BLaER1 (cell line): ENCODE results near the gene DOCK7.

Experiments used
- H3K27ac ChIP-seq: shearing (Covaris generic); formaldehyde crosslinking; 2 replicates; pipeline ENCODE4 v1.8.1; 2022
- H3K27me3 ChIP-seq: shearing (Covaris generic); formaldehyde crosslinking; 2 replicates; pipeline ENCODE4 v1.8.1; 2022
- H3K36me3 ChIP-seq: shearing (Covaris generic); formaldehyde crosslinking; 2 replicates; pipeline ENCODE4 v1.8.1; 2022
- H3K4me1 ChIP-seq: shearing (Covaris generic); formaldehyde crosslinking; 2 replicates; pipeline ENCODE4 v1.8.1; 2022
- H3K4me2 ChIP-seq: shearing (Covaris generic); formaldehyde crosslinking; 2 replicates; pipeline ENCODE4 v1.8.1; 2022
- H3K4me3 ChIP-seq: shearing (Covaris generic); formaldehyde crosslinking; 2 replicates; pipeline ENCODE4 v1.8.1; 2022
- H3K9ac ChIP-seq: shearing (Covaris generic); formaldehyde crosslinking; 2 replicates; pipeline ENCODE4 v1.8.1; 2022
- H3K9me3 ChIP-seq: shearing (Covaris generic); formaldehyde crosslinking; 2 replicates; pipeline ENCODE4 v1.8.1; 2022
- H4K20me1 ChIP-seq: shearing (Covaris generic); formaldehyde crosslinking; 2 replicates; pipeline ENCODE4 v1.8.1; 2022
- Cebpa-rat ChIP-seq: shearing (Covaris generic); IDR thresholded peaks from 2 replicates; pipeline ENCODE4 v1.8.1; 2022

The DOCK7 gene

DNA sequence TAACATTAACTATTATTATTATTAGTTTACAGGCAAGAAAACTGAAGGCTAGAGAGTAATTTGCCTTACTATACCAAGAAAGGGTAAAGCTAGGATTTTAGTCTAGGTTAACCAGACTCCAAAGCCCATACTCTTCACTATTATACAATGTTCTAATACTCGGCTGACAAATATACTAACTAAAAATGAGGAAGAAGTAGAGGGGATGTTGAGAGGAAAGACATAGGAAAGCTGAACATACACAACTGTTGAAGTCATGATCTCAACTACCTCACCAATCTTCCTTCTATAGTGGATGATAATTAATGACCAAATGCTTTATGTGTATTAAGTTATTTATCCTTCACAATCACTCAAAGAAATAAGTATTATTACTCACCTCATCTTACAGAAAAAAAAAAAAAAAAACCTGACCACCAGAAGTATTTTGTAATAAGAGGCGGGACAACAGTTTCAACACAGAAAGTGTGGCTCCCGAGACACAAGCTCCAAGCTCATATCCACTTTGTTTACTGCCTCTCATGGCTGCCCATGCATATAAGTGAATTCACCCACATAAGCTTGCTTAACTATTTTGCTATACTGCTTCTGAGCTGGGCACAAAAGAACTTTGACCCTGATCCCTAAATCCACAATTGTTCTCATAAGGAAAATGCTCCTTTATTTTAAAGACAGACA is 173.3 kb downstream of the DOCK7 start:
- no peak for TF ChIP-seq Cebpa-rat
- no peak overlapping the region for H3K4me3 ChIP-seq
- peaks cover 10% of the 10 kb centered on the region for H3K4me1 ChIP-seq
- no peaks in the 10 kb centered on the region for H4K20me1 ChIP-seq
- no peak overlapping the region for H3K9ac ChIP-seq
- H3K4me2 ChIP-seq = no peak overlapping the region
- H3K9me3 ChIP-seq = peaks cover 21% of the 10 kb centered on the region
- peaks cover 34% of the 10 kb centered on the region for H3K36me3 ChIP-seq
- H3K27me3 ChIP-seq = no peaks in the 10 kb centered on the region
- H3K27ac ChIP-seq = no peak overlapping the region

- Histone ChIP-seq H3K9me3 (peaks cover 2% of the 10 kb centered on the region), H3K9ac (no peak overlapping the region), H3K27ac (no peak overlapping the region), H3K36me3 (peaks cover 26% of the 10 kb centered on the region), H3K4me3 (no peak overlapping the region), H3K4me2 (no peak overlapping the region), H4K20me1 (no peaks in the 10 kb centered on the region), H3K27me3 (no peaks in the 10 kb centered on the region), H3K4me1 (peaks cover 10% of the 10 kb centered on the region)
- TF ChIP-seq Cebpa-rat = no peak
Observed at GRCh38 chr1:62513013-62513412, 175.2 kb downstream of the DOCK7 start.

DNA sequence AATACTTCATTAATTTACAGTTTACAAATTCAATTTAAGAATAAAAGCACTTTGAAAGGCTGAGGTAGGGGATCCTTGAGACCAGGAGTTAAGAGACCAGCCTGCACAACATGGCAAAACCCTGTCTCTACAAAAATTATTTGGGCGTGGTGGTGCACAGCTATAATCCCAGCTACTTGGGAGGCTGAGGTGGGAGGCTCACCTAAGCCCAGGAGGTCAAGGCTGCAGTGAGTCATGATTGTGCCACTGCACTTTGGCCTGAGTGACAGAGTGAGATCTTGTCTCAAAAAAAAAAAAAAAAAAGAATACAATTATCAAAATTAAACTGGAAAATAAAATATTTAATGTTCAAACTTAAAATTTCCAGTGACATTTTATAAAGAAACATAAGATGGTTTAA is 179.2 kb downstream of the DOCK7 start:
- TF ChIP-seq Cebpa-rat = no peak
- no peak overlapping the region for H3K27ac ChIP-seq
- H3K36me3 ChIP-seq = peaks cover 43% of the 10 kb centered on the region
- H3K27me3 ChIP-seq = no peaks in the 10 kb centered on the region
- no peak overlapping the region for H3K4me2 ChIP-seq
- H3K9ac ChIP-seq = no peak overlapping the region
- H3K9me3 ChIP-seq = no peaks in the 10 kb centered on the region
- H3K4me1 ChIP-seq = no peaks in the 10 kb centered on the region
- H4K20me1 ChIP-seq = no peaks in the 10 kb centered on the region
- H3K4me3 ChIP-seq = no peak overlapping the region

- Histone ChIP-seq H3K9me3 (no peaks in the 10 kb centered on the region), H4K20me1 (no peaks in the 10 kb centered on the region), H3K36me3 (peaks cover 42% of the 10 kb centered on the region), H3K27me3 (no peaks in the 10 kb centered on the region), H3K4me3 (no peak overlapping the region), H3K4me2 (no peak overlapping the region), H3K9ac (no peak overlapping the region), H3K4me1 (no peaks in the 10 kb centered on the region), H3K27ac (no peak overlapping the region)
- TF ChIP-seq Cebpa-rat = no peak
Observed at GRCh38 chr1:62508187-62508758, 179.9 kb downstream of the DOCK7 start.

- no peak overlapping the region for H3K4me2 ChIP-seq
- H3K36me3 ChIP-seq = peaks cover 21% of the 10 kb centered on the region
- no peak for TF ChIP-seq Cebpa-rat
- H3K9ac ChIP-seq = no peak overlapping the region
- H3K27me3 ChIP-seq = no peaks in the 10 kb centered on the region
- no peak overlapping the region for H3K27ac ChIP-seq
- no peaks in the 10 kb centered on the region for H4K20me1 ChIP-seq
- no peaks in the 10 kb centered on the region for H3K4me1 ChIP-seq
- H3K9me3 ChIP-seq = no peaks in the 10 kb centered on the region
- H3K4me3 ChIP-seq = no peak overlapping the region
Observed at GRCh38 chr1:62500210-62500609, 188.0 kb downstream of the DOCK7 start.

- H4K20me1 ChIP-seq = no peaks in the 10 kb centered on the region
- H3K4me1 ChIP-seq = no peaks in the 10 kb centered on the region
- no peak overlapping the region for H3K4me2 ChIP-seq
- H3K9me3 ChIP-seq = no peaks in the 10 kb centered on the region
- no peak overlapping the region for H3K4me3 ChIP-seq
- no peaks in the 10 kb centered on the region for H3K27me3 ChIP-seq
- no peak for TF ChIP-seq Cebpa-rat
- no peak overlapping the region for H3K9ac ChIP-seq
- peaks cover 50% of the 10 kb centered on the region for H3K36me3 ChIP-seq
- H3K27ac ChIP-seq = no peak overlapping the region
Observed at GRCh38 chr1:62494137-62494536, 194.0 kb downstream of the DOCK7 start.

DNA sequence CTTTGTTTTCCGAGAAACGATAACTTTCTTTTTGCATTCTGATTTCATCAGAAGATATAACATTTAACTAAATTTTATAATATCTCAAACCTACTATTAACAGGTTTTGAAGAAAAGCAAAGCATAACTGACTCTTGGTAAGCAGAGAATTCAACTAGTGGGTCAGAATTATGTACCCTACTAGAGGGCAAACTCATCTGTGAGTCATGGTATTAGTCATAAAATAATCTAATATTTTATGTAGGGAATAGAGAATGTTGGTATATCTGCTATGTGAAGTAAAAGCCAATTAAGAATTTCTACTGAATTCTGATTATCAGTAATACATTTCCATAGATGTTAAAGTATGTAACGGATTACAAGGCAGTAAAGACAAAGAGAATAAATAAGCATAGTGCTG is 194.5 kb downstream of the DOCK7 start:
- no peak overlapping the region for H3K4me2 ChIP-seq
- peaks cover 52% of the 10 kb centered on the region for H3K36me3 ChIP-seq
- H3K9me3 ChIP-seq = no peaks in the 10 kb centered on the region
- H3K4me1 ChIP-seq = no peaks in the 10 kb centered on the region
- no peak overlapping the region for H3K4me3 ChIP-seq
- TF ChIP-seq Cebpa-rat = no peak
- H3K27ac ChIP-seq = no peak overlapping the region
- H3K9ac ChIP-seq = no peak overlapping the region
- H4K20me1 ChIP-seq = no peaks in the 10 kb centered on the region
- no peaks in the 10 kb centered on the region for H3K27me3 ChIP-seq

DNA sequence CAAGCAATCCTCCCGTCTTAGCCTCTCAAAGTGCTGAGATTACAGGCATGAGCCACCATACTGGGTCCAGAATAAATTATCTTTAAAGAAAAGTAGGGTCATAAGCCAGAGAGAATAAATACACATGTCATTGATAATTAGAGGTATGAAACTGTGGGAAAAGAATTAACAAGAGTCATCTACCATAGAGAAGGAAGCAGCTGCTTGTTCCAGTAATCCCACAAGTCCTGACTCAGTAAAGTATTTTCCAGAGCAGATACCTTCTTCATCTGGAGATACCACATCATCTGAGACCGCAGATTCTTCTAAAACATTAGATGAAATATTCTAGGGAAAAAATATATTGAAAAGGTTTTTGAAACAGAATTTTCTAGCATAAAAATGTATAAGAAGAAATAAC is 195.7 kb downstream of the DOCK7 start:
- Histone ChIP-seq H3K27ac (no peak overlapping the region), H3K4me3 (no peak overlapping the region), H3K9me3 (no peaks in the 10 kb centered on the region), H3K27me3 (no peaks in the 10 kb centered on the region), H3K4me1 (no peaks in the 10 kb centered on the region), H3K9ac (no peak overlapping the region), H4K20me1 (no peaks in the 10 kb centered on the region), H3K4me2 (no peak overlapping the region), H3K36me3 (peaks cover 53% of the 10 kb centered on the region)
- TF ChIP-seq Cebpa-rat = no peak

DNA sequence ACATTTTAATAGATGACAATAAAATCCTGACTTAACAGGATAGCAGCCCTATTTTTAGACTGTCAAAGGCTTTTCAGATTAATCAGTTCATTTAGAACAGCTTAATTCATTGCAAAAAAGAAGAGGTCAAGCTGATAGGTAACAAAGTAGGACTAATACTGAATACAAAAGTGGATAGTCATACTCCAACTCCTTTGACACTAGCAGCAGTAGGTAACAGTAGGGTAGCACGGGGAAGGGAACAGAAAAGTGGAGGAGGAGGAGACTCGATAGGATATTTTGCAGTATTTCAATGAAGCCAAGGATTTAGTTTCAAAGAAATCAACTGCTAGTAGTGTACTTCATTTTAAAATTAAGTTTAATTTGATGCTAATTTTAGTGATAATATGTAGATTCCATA is 200.2 kb downstream of the DOCK7 start:
- no peaks in the 10 kb centered on the region for H3K4me1 ChIP-seq
- H4K20me1 ChIP-seq = no peaks in the 10 kb centered on the region
- H3K4me3 ChIP-seq = no peak overlapping the region
- no peak overlapping the region for H3K4me2 ChIP-seq
- H3K9ac ChIP-seq = no peak overlapping the region
- H3K27me3 ChIP-seq = no peaks in the 10 kb centered on the region
- H3K27ac ChIP-seq = no peak overlapping the region
- no peak for TF ChIP-seq Cebpa-rat
- peaks cover 49% of the 10 kb centered on the region for H3K36me3 ChIP-seq
- no peaks in the 10 kb centered on the region for H3K9me3 ChIP-seq

GRCh38 chr1:62484824-62485468 is 203.2 kb downstream of the DOCK7 start:
- H3K4me2 ChIP-seq = no peak overlapping the region

More at GRCh38 chr1:62484824-62485468, 203.2 kb downstream of the DOCK7 start:
- Histone ChIP-seq H3K4me3 (no peak overlapping the region), H3K27me3 (no peaks in the 10 kb centered on the region), H4K20me1 (no peaks in the 10 kb centered on the region), H3K27ac (no peak overlapping the region), H3K9me3 (no peaks in the 10 kb centered on the region), H3K4me1 (no peaks in the 10 kb centered on the region), H3K9ac (no peak overlapping the region), H3K36me3 (peaks cover 40% of the 10 kb centered on the region)
- no peak for TF ChIP-seq Cebpa-rat
